ENCODE measurements around the gene TSEN34. TPM values are rescaled to one million over a fixed set of nuclear protein-coding genes. Genes with fewer than 3 reads are reported as not detected.
A peak's percentile ranks its signal among the peaks of the same experiment; 100 is the strongest.

The TSEN34 gene
- total RNA-seq (10 to 100 TPM in 4 of 5 experiments, 1 to 10 TPM in 1; 9.5 to 24.2 (median 17.8) TPM), polyA plus RNA-seq (10 to 100 TPM; 29.5 to 48.7 TPM), total RNA-seq (21.4 reads per million, percentile 52 among the genes with 10 or more reads in this experiment)

DNA sequence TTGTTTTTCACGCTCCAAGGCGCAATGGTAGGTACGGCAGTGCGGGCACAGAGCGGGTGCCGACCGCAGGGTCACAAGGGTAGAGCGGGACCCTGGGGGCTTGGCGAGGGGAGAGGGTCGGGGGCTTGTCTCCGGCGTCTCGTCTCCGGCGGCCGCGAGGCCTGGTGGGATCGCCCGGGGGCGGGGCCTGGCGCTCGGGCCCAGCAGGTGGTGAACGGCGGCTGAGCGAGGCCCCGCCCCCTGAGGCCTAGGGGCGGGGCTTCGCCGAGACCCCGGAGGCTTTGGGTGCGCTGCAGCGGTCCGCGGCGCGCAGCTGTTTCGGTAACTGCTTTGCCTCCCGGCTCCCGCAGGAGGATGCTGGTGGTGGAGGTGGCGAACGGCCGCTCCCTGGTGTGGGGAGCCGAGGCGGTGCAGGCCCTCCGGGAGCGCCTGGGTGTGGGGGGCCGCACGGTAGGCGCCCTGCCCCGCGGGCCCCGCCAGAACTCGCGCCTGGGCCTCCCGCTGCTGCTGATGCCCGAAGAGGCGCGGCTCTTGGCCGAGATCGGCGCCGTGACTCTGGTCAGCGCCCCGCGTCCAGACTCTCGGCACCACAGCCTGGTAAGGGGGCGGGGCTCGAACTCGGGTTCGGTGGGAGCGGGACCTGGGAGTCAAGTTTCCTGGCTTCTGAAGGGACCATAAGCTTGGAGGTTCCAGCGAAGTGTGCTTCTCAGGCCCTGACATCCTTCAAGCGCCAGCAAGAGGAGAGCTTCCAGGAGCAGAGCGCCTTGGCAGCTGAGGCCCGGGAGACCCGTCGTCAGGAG lies at the start of gene TSEN34:
TSEN34 (plus strand) TSS at position 298 of the 800 bp plus-strand sequence; CDS start at position 355, 57 bp downstream.
- Histone ChIP-seq H3K27me3 (ENCODE audit: control insufficient read depth in 2 of 2, insufficient read depth in 2 of 2, low read length in 2 of 2) (no peaks in the 10 kb centered on the region), H3K36me3 (ENCODE audit: control insufficient read depth in 2 of 3, insufficient read depth in 3 of 3, low read length in 3 of 3) (peaks cover 5 to 18% (median 5%) of the 10 kb centered on the region in 3 experiments), H3K27ac (ENCODE audit: low read depth, low read length) (peak within 1 kb of the TSS; percentile 99), H3K4me1 (ENCODE audit: control insufficient read depth in 2 of 2, insufficient read depth in 2 of 2, low read length in 2 of 2) (peaks cover 20 to 22% of the 10 kb centered on the region in 2 donors), H3K9me3 (ENCODE audit: control insufficient read depth in 2 of 3, low read length in 3 of 3) (no peaks in the 10 kb centered on the region), H3K4me3 (ENCODE audit: low read length) (peak within 1 kb of the TSS; percentile 89)
- H3K27ac Mint-ChIP-seq: peak within 1 kb of the TSS; percentile 97 to 100 (median 99)
- H3K9me3 Mint-ChIP-seq: peaks cover 0 to 2% (median 0%) of the 10 kb centered on the region in 11 donors
- ChIA-PET POLR2A (interaction anchor here (0.6 to 7.0 kb wide), 13 partner anchors 9 to 1463 kb away, joined by 3 to 135 read pairs (median 6); partner anchors contain the start of genes CNOT3, LENG1, MYADM and PRPF31), CTCF (no interaction called here)
- H3K27me3 Mint-ChIP-seq: peaks cover 0 to 2% (median 0%) of the 10 kb centered on the region in 5 donors
- ATAC-seq (peak; percentile 39), DNase-seq (peak in 5 of 9 donors; percentile 84 to 96 (median 93))
- H3K36me3 Mint-ChIP-seq: peaks cover 0 to 22% (median 10%) of the 10 kb centered on the region in 5 donors
- peak within 1 kb of the TSS; percentile 90 to 100 (median 93) for H3K4me3 Mint-ChIP-seq
- intact Hi-C loops (cut with micrococcal nuclease): loop anchor here in 1 of 2 donors (5.0 to 10.0 kb wide), 3 partner anchors 639 to 1194 kb away; partner anchors contain the start of genes RPL28 and TMEM238
- H3K4me1 Mint-ChIP-seq: peaks cover 22 to 47% (median 40%) of the 10 kb centered on the region in 7 donors

DNA sequence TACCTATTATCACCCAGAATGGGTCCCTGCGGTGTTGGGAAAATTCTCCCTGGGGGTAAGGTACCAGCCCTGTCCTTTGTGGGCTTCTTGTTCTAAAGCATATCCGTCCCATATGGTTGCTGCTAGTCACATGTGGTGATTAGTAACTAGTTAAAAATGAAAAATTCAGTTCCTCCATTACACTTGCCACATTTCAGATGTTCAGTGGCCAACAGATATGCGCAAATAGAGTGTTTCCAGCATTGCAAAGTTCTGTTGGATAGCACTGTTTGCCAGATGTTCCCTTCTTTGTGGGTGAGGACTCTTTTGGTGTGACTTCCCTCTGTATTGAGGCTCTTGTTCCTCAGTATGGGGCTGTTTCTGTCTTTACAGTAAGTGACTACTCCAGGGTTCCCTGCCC lies 49.8 kb upstream of the TSEN34 start:
- H3K27me3 ChIP-seq (ENCODE audit: control insufficient read depth in 2 of 2, insufficient read depth in 2 of 2, low read length in 2 of 2): no peaks in the 10 kb centered on the region
- H3K4me1 ChIP-seq (ENCODE audit: control insufficient read depth in 2 of 2, insufficient read depth in 2 of 2, low read length in 2 of 2): peaks cover 13 to 22% of the 10 kb centered on the region in 2 donors
- H3K4me3 ChIP-seq (ENCODE audit: low read length): no peak overlapping the region
- DNase-seq: no peak
- peaks cover 35 to 46% (median 43%) of the 10 kb centered on the region in 7 donors for H3K4me1 Mint-ChIP-seq
- ATAC-seq: no peak
- H3K36me3 ChIP-seq (ENCODE audit: control insufficient read depth in 2 of 3, insufficient read depth in 3 of 3, low read length in 3 of 3): peaks cover 20 to 59% (median 30%) of the 10 kb centered on the region in 3 experiments
- intact Hi-C loops (cut with micrococcal nuclease): no loop called here
- H3K9me3 ChIP-seq (ENCODE audit: control insufficient read depth in 2 of 3, low read length in 3 of 3): no peaks in the 10 kb centered on the region
- H3K4me3 Mint-ChIP-seq: peak overlapping the region in 2 of 10 donors; percentile 8 to 98
- ChIA-PET CTCF (no interaction called here), POLR2A (interaction anchor here (1.2 to 9.6 kb wide), 2 partner anchors 14 to 27 kb away, joined by 4 to 173 read pairs; partner anchors contain the start of genes LENG1 and TFPT)
- peaks cover 0 to 35% (median 16%) of the 10 kb centered on the region in 5 donors for H3K36me3 Mint-ChIP-seq
- no peaks in the 10 kb centered on the region for H3K27me3 Mint-ChIP-seq
- H3K9me3 Mint-ChIP-seq: peaks cover 0 to 3% (median 0%) of the 10 kb centered on the region in 11 donors
- peak overlapping the region in 1 of 9 donors; percentile 92 for H3K27ac Mint-ChIP-seq
- H3K27ac ChIP-seq (ENCODE audit: low read depth, low read length): no peak overlapping the region

DNA sequence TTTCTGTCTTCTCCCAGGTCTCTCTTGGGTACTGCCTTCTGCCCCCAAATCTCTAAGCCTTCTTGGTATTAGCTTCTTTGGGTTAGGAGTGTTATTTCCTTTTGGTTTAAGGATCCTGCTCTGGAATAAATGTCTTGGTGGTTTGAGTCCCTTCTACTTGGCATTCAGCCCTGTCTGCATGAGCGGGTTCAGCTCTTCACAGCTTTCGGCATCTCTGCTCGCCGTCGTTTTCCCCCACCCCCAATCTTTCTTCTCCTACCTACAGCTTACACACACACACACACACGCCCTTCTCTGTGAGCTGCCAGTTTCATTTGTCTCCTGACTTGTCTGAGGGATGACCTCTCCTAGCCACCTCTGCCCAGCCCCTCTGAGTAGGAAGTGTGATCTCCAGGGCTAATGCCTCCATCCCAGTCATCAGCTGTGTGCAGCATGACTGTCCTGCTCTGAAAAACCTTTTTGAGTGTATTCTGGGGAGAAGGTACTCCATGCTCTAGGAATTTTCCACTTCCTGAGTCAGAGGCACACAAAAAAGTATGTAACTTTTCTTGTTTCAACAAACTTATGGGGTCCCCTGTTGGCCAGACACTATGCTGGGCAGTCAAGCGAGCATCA lies 48.8 kb upstream of the TSEN34 start:
- Histone ChIP-seq H3K36me3 (ENCODE audit: control insufficient read depth in 2 of 3, insufficient read depth in 3 of 3, low read length in 3 of 3) (peaks cover 20 to 68% (median 38%) of the 10 kb centered on the region in 3 experiments), H3K27me3 (ENCODE audit: control insufficient read depth in 2 of 2, insufficient read depth in 2 of 2, low read length in 2 of 2) (no peaks in the 10 kb centered on the region), H3K27ac (ENCODE audit: low read depth, low read length) (peak overlapping the region; percentile 6), H3K4me1 (ENCODE audit: control insufficient read depth in 2 of 2, insufficient read depth in 2 of 2, low read length in 2 of 2) (peaks cover 10 to 22% of the 10 kb centered on the region in 2 donors), H3K4me3 (ENCODE audit: low read length) (no peak overlapping the region), H3K9me3 (ENCODE audit: control insufficient read depth in 2 of 3, low read length in 3 of 3) (no peaks in the 10 kb centered on the region)
- Mint-ChIP-seq H3K27ac (peak overlapping the region in 4 of 9 donors; percentile 33 to 77 (median 59)), H3K4me1 (peaks cover 31 to 40% (median 37%) of the 10 kb centered on the region in 7 donors), H3K9me3 (peaks cover 0 to 2% (median 0%) of the 10 kb centered on the region in 11 donors), H3K36me3 (peaks cover 0 to 43% (median 16%) of the 10 kb centered on the region in 5 donors), H3K4me3 (peak overlapping the region in 1 of 10 donors; percentile 16), H3K27me3 (no peaks in the 10 kb centered on the region)
- POLR2A ChIA-PET: interaction anchor here (1.2 to 9.6 kb wide), 2 partner anchors 13 to 28 kb away, joined by 4 to 173 read pairs; partner anchors contain the start of genes LENG1 and TFPT
- no peak for ATAC-seq
- intact Hi-C loops (cut with micrococcal nuclease): no loop called here
- CTCF ChIA-PET: no interaction called here
- DNase-seq: no peak

DNA sequence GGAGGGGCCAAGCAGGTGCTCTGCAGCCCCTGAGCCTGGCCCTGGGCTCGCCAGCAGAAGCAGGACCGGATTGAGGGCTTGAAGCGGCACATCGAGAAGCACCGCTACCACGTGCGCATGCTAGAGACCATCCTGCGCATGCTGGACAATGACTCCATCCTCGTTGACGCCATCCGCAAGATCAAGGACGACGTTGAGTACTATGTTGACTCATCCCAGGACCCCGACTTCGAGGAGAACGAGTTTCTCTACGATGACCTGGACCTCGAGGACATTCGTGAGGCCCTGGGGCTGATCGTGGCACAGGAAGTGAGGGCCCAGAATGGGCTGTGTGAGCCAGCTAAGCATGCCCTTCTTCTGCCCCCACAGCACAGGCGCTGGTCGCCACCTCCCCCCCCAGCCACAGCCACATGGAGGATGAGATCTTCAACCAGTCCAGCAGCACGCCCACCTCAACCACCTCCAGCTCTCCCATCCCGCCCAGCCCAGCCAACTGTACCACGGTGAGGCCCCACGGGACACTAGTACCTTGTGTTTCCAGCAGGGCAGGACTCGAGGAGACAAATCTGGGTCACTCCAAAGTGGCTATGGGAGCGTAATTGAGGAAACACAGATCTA lies 45.5 kb upstream of the TSEN34 start:
- Mint-ChIP-seq H3K4me1 (peaks cover 11 to 34% (median 15%) of the 10 kb centered on the region in 7 donors), H3K9me3 (peaks cover 0 to 2% (median 0%) of the 10 kb centered on the region in 11 donors), H3K27ac (no peak overlapping the region), H3K4me3 (no peak overlapping the region), H3K36me3 (peaks cover 4 to 50% (median 25%) of the 10 kb centered on the region in 5 donors), H3K27me3 (no peaks in the 10 kb centered on the region)
- ChIA-PET POLR2A (interaction anchor here (9.6 kb wide), 1 partner anchor 10 kb away, joined by 173 read pairs; the partner anchor contains the start of gene LENG1), CTCF (no interaction called here)
- Histone ChIP-seq H3K27me3 (ENCODE audit: control insufficient read depth in 2 of 2, insufficient read depth in 2 of 2, low read length in 2 of 2) (no peaks in the 10 kb centered on the region), H3K36me3 (ENCODE audit: control insufficient read depth in 2 of 3, insufficient read depth in 3 of 3, low read length in 3 of 3) (peaks cover 20 to 94% (median 49%) of the 10 kb centered on the region in 3 experiments), H3K4me3 (ENCODE audit: low read length) (no peak overlapping the region), H3K27ac (ENCODE audit: low read depth, low read length) (no peak overlapping the region), H3K4me1 (ENCODE audit: control insufficient read depth in 2 of 2, insufficient read depth in 2 of 2, low read length in 2 of 2) (peaks cover 0 to 2% of the 10 kb centered on the region in 2 donors), H3K9me3 (ENCODE audit: control insufficient read depth in 2 of 3, low read length in 3 of 3) (no peaks in the 10 kb centered on the region)
- intact Hi-C loops (cut with micrococcal nuclease): no loop called here
- no peak for ATAC-seq
- DNase-seq: no peak

DNA sequence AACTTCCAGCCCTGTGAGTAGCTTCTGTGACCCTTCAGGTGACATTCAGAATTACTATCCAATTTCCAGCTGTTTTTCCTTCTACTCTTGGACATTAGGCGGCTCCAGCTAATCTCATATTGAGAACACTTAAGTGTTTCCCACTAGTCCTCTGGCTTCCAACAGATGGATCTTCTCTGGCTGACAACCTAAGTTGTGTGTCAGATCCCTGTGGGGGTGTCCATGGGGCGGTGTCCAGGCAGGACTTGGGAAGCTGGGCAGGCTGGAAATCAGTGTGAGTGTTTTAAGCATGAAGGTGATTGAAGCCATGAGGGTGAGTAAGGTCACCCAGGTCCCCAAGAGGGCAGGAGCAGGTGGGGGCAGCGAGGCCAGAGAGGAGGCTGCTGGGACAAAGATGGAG lies 43.4 kb upstream of the TSEN34 start:
- H3K4me3 ChIP-seq (ENCODE audit: low read length): no peak overlapping the region
- no peak for ATAC-seq
- ChIA-PET CTCF (no interaction called here), POLR2A (interaction anchor here (1.1 to 1.4 kb wide), 3 partner anchors 8 to 32 kb away, joined by 4 to 6 read pairs (median 4); partner anchors contain the start of genes CNOT3, PRPF31 and TFPT)
- Mint-ChIP-seq H3K27ac (peak overlapping the region in 2 of 9 donors; percentile 53 to 80), H3K9me3 (no peaks in the 10 kb centered on the region), H3K36me3 (peaks cover 4 to 51% (median 23%) of the 10 kb centered on the region in 5 donors), H3K4me1 (peaks cover 0 to 22% (median 6%) of the 10 kb centered on the region in 7 donors), H3K4me3 (no peak overlapping the region), H3K27me3 (no peaks in the 10 kb centered on the region)
- no peaks in the 10 kb centered on the region for H3K27me3 ChIP-seq (ENCODE audit: control insufficient read depth in 2 of 2, insufficient read depth in 2 of 2, low read length in 2 of 2)
- H3K36me3 ChIP-seq (ENCODE audit: control insufficient read depth in 2 of 3, insufficient read depth in 3 of 3, low read length in 3 of 3): peaks cover 20 to 100% (median 46%) of the 10 kb centered on the region in 3 experiments
- H3K27ac ChIP-seq (ENCODE audit: low read depth, low read length): no peak overlapping the region
- no peaks in the 10 kb centered on the region for H3K4me1 ChIP-seq (ENCODE audit: control insufficient read depth in 2 of 2, insufficient read depth in 2 of 2, low read length in 2 of 2)
- intact Hi-C loops (cut with micrococcal nuclease): no loop called here
- no peak for DNase-seq
- no peaks in the 10 kb centered on the region for H3K9me3 ChIP-seq (ENCODE audit: control insufficient read depth in 2 of 3, low read length in 3 of 3)

Measured in naive thymus-derived CD4-positive, alpha-beta T cell (primary cell).